H9 (cell line): Measurements from ENCODE around the gene ACOXL. TPM values are rescaled to one million over a fixed set of nuclear protein-coding genes. Genes with fewer than 3 reads are reported as not detected.

Experiments used
- DNase-seq: peaks from one replicate; pipeline ENCODE4 v3.0.0-alpha.2; 2017
- H2AFZ ChIP-seq: one replicate; pipeline ENCODE4 v1.6.1; 2013; ENCODE audit warnings: mild to moderate bottlenecking, low read length, control low read depth, moderate library complexity
- H2AK5ac ChIP-seq: 2 replicates; pipeline ENCODE4 v1.6.1; 2013; ENCODE audit warnings: low read length, control low read depth, mixed read lengths; ENCODE audit not compliant: insufficient read length
- H2BK120ac ChIP-seq: one replicate; pipeline ENCODE4 v1.6.1; 2013; ENCODE audit warnings: low read depth, mild to moderate bottlenecking, low read length, control low read depth, inconsistent platforms; ENCODE audit not compliant: poor library complexity, severe bottlenecking
- H2BK12ac ChIP-seq: 2 replicates; pipeline ENCODE4 v1.6.1; 2013; ENCODE audit warnings: low read length, control low read depth, mixed read lengths, low read depth; ENCODE audit not compliant: insufficient read length
- H2BK15ac ChIP-seq: 2 replicates; pipeline ENCODE4 v1.6.1; 2013; ENCODE audit warnings: low read depth, low read length, control low read depth
- H2BK20ac ChIP-seq: one replicate; pipeline ENCODE4 v1.6.1; 2013; ENCODE audit warnings: low read depth, mild to moderate bottlenecking, low read length, control low read depth, inconsistent platforms; ENCODE audit not compliant: poor library complexity, severe bottlenecking
- H2BK5ac ChIP-seq: 2 replicates; pipeline ENCODE4 v1.6.1; 2013; ENCODE audit warnings: low read length, control low read depth, mixed read lengths; ENCODE audit not compliant: insufficient read length
- H3K14ac ChIP-seq: 2 replicates; pipeline ENCODE4 v1.6.1; 2013; ENCODE audit warnings: low read length, control low read depth; ENCODE audit not compliant: insufficient read depth
- H3K18ac ChIP-seq: 2 replicates; pipeline ENCODE4 v1.6.1; 2013; ENCODE audit warnings: low read depth, mild to moderate bottlenecking, mixed read lengths, low read length, control low read depth; ENCODE audit not compliant: insufficient read length
- H3K23ac ChIP-seq: 2 replicates; pipeline ENCODE4 v1.6.1; 2013; ENCODE audit warnings: low read length, control low read depth, mixed read lengths, low read depth; ENCODE audit not compliant: insufficient read length
- H3K23me2 ChIP-seq: 2 replicates; pipeline ENCODE4 v1.6.1; 2013; ENCODE audit warnings: low read depth, mild to moderate bottlenecking, mixed read lengths, low read length, control low read depth; ENCODE audit not compliant: insufficient read length, poor library complexity, severe bottlenecking
- H3K27ac ChIP-seq: 2 replicates; pipeline ENCODE4 v1.5.1; 2013; ENCODE audit warnings: low read length, control low read depth, mixed read lengths, low read depth; ENCODE audit not compliant: insufficient read length
- H3K27me3 ChIP-seq: 2 replicates; pipeline ENCODE4 v1.6.1; 2013; ENCODE audit warnings: low read length, control low read depth, inconsistent platforms; ENCODE audit not compliant: insufficient read depth
- H3K4ac ChIP-seq: 2 replicates; pipeline ENCODE4 v1.6.1; 2013; ENCODE audit warnings: low read depth, mild to moderate bottlenecking, control low read depth, inconsistent platforms, low read length, moderate library complexity
- H3K4me1 ChIP-seq: 2 replicates; pipeline ENCODE4 v1.6.1; 2013; ENCODE audit warnings: low read length, control low read depth, inconsistent platforms; ENCODE audit not compliant: insufficient read depth
- H3K4me2 ChIP-seq: 2 replicates; pipeline ENCODE4 v1.6.1; 2013; ENCODE audit warnings: low read length, control low read depth, mixed read lengths; ENCODE audit not compliant: insufficient read length, insufficient read depth
- H3K56ac ChIP-seq: 2 replicates; pipeline ENCODE4 v1.6.1; 2013; ENCODE audit warnings: low read depth, mild to moderate bottlenecking, mixed read lengths, low read length, control low read depth; ENCODE audit not compliant: insufficient read length
- H3K79me1 ChIP-seq: 2 replicates; pipeline ENCODE4 v1.6.1; 2013; ENCODE audit warnings: low read depth, mild to moderate bottlenecking, moderate library complexity, low read length, control low read depth, inconsistent platforms; ENCODE audit not compliant: insufficient read depth, poor library complexity, severe bottlenecking
- H3K79me2 ChIP-seq: 2 replicates; pipeline ENCODE4 v1.6.1; 2013; ENCODE audit warnings: low read length, control low read depth, inconsistent platforms; ENCODE audit not compliant: insufficient read depth
- H3K9ac ChIP-seq: 2 replicates; pipeline ENCODE4 v1.6.1; 2013; ENCODE audit warnings: low read length, control low read depth, mixed read lengths; ENCODE audit not compliant: insufficient read length; ENCODE audit errors: extremely low read depth
- H3K9me3 ChIP-seq: one replicate; pipeline ENCODE4 v1.6.1; 2013; ENCODE audit warnings: low read depth, low read length, inconsistent platforms; ENCODE audit not compliant: control insufficient read depth
- H3T11ph ChIP-seq: one replicate; pipeline ENCODE4 v1.6.1; 2013; ENCODE audit warnings: mild to moderate bottlenecking, low read length, control low read depth, inconsistent platforms
- H4K20me1 ChIP-seq: one replicate; pipeline ENCODE4 v1.6.1; 2013; ENCODE audit not compliant: control insufficient read depth, insufficient read length, insufficient read depth
- H4K5ac ChIP-seq: 2 replicates; pipeline ENCODE4 v1.6.1; 2013; ENCODE audit warnings: low read depth, mild to moderate bottlenecking, mixed read lengths, low read length, control low read depth; ENCODE audit not compliant: insufficient read length
- H4K8ac ChIP-seq: replicated peaks from 2 replicates; pipeline ENCODE4 v1.6.1; 2013; ENCODE audit warnings: low read length, control low read depth, mixed read lengths, low read depth; ENCODE audit not compliant: insufficient read length
- H4K91ac ChIP-seq: 2 replicates; pipeline ENCODE4 v1.6.1; 2013; ENCODE audit warnings: low read depth, mild to moderate bottlenecking, moderate library complexity, mixed read lengths, low read length, control low read depth; ENCODE audit not compliant: insufficient read length
- H3K27ac Mint-ChIP-seq, 3 experiments: 2 replicates in 2 of 3; 3 replicates in 1 of 3; pipeline ENCODE4 v1.8.0; 2020 to 2021; ENCODE audit warnings: mixed read lengths in 3 of 3, mild to moderate bottlenecking in 1 of 3, moderate library complexity in 1 of 3
- H3K27me3 Mint-ChIP-seq: 2 replicates; pipeline ENCODE4 v1.8.0; 2021; ENCODE audit warnings: low read depth, mild to moderate bottlenecking, moderate library complexity, mixed read lengths
- H3K36me3 Mint-ChIP-seq, 3 experiments: 2 replicates in 2 of 3; 3 replicates in 1 of 3; pipeline ENCODE4 v1.8.0; 2020 to 2021; ENCODE audit warnings: low read depth in 3 of 3, mixed read lengths in 3 of 3; ENCODE audit not compliant: insufficient read depth in 1 of 3
- H3K4me1 Mint-ChIP-seq, 2 experiments: 2 replicates each; pipeline ENCODE4 v1.8.0; 2020; ENCODE audit warnings: mixed read lengths in 2 of 2
- H3K4me3 Mint-ChIP-seq, 2 experiments: 2 replicates in 1 of 2; 3 replicates in 1 of 2; pipeline ENCODE4 v1.8.0; 2020 to 2021; ENCODE audit warnings: mild to moderate bottlenecking in 2 of 2, mixed read lengths in 2 of 2, moderate library complexity in 1 of 2
- H3K9me3 Mint-ChIP-seq, 2 experiments: 2 replicates in 1 of 2; 3 replicates in 1 of 2; pipeline ENCODE4 v1.8.0; 2020; ENCODE audit warnings: mild to moderate bottlenecking in 2 of 2, mixed read lengths in 2 of 2, moderate library complexity in 1 of 2
- WGBS: extraction: QIAGEN DNeasy Blood & Tissue Kit; methylation state at CpG from one replicate; pipeline ENCODE4 v1.1.7; 2013; ENCODE audit warnings: missing lambda C conversion rate, low lambda C conversion rate, mixed read lengths; ENCODE audit not compliant: insufficient read length; ENCODE audit errors: extremely low coverage; 5-methylcytosine and 5-hydroxymethylcytosine counted together
- total RNA-seq: library from RNA; stranded (reverse); gene quantifications from 2 replicates; pipeline ENCODE4 v1.2.1, GENCODE V29; 2021
- TF ChIP-seq, protein P1 (sequence below): fragments of 200-600 bp; sonication (generic); conservative IDR thresholded peaks from 3 replicates; pipeline ENCODE4 v1.8.0; 2021; ENCODE audit warnings: antibody characterized with exemption, mild to moderate bottlenecking

ACOXL gene
- total RNA-seq, 1 experiment from 2014 or later, result 37.6 TPM

DNA sequence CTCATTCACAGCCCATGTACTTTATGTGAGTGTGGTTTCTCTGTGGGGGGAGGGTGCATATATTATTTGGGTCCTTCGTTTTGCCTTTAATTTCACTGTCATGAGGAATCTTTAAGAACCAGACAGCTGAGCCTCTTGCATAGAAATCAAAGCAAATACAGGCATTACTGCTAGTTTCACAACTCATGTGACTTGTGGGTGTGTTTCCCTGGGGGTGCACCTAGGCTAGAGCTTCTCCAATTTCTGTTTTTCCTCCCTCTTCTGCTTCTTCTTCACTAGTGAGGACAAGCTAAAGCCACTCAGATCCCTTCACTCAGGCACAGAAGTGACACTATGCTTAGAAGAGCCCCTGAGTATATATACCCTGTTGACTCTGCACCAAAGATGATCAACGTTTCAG, 131.4 kb downstream of the ACOXL start:
- Histone ChIP-seq H2AK5ac (no peak overlapping the region), H3K14ac (no peak overlapping the region), H2BK12ac (no peak overlapping the region), H3K4ac (no peak overlapping the region), H3K18ac (no peak overlapping the region), H3T11ph (no peak overlapping the region), H3K4me1 (peaks cover 6% of the 10 kb centered on the region; the same call in 1 of the 2 replicates), H3K79me1 (no peaks in the 10 kb centered on the region), H4K91ac (no peak overlapping the region), H3K9me3 (no peaks in the 10 kb centered on the region), H4K8ac (no peak overlapping the region), H4K20me1 (no peaks in the 10 kb centered on the region), H3K27me3 (no peaks in the 10 kb centered on the region), H2BK20ac (no peak overlapping the region), H3K23me2 (no peaks in the 10 kb centered on the region), H4K5ac (no peak overlapping the region), H2BK5ac (no peak overlapping the region), H2BK15ac (no peak overlapping the region), H2BK120ac (no peak overlapping the region), H3K79me2 (no peaks in the 10 kb centered on the region), H3K27ac (no peak overlapping the region), H3K23ac (no peak overlapping the region), H3K56ac (no peak overlapping the region), H3K9ac (no peak overlapping the region), H3K4me2 (no peak overlapping the region), H2AFZ (no peak overlapping the region)
- DNase-seq, result no peak
- Mint-ChIP-seq H3K4me3 (no peak overlapping the region), H3K27ac (no peak overlapping the region), H3K36me3 (peaks cover 2 to 23% (median 22%) of the 10 kb centered on the region in 3 experiments; a peak in 4 of 7 replicates), H3K9me3 (no peaks in the 10 kb centered on the region), H3K27me3 (no peaks in the 10 kb centered on the region; the same call in 1 of the 2 replicates), H3K4me1 (peaks cover 25 to 57% of the 10 kb centered on the region in 2 experiments)
- no CpG with 5 or more reads among the region's 2 CpGs for WGBS
- TF ChIP-seq, protein P1, sequence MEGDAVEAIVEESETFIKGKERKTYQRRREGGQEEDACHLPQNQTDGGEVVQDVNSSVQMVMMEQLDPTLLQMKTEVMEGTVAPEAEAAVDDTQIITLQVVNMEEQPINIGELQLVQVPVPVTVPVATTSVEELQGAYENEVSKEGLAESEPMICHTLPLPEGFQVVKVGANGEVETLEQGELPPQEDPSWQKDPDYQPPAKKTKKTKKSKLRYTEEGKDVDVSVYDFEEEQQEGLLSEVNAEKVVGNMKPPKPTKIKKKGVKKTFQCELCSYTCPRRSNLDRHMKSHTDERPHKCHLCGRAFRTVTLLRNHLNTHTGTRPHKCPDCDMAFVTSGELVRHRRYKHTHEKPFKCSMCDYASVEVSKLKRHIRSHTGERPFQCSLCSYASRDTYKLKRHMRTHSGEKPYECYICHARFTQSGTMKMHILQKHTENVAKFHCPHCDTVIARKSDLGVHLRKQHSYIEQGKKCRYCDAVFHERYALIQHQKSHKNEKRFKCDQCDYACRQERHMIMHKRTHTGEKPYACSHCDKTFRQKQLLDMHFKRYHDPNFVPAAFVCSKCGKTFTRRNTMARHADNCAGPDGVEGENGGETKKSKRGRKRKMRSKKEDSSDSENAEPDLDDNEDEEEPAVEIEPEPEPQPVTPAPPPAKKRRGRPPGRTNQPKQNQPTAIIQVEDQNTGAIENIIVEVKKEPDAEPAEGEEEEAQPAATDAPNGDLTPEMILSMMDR, result no peak
